ENCODE measurements around the gene BOC.

BOC gene

GRCh38 chr3:113250566-113250965 is 39.2 kb downstream of the BOC start:
- DNase-seq: no peak

DNA sequence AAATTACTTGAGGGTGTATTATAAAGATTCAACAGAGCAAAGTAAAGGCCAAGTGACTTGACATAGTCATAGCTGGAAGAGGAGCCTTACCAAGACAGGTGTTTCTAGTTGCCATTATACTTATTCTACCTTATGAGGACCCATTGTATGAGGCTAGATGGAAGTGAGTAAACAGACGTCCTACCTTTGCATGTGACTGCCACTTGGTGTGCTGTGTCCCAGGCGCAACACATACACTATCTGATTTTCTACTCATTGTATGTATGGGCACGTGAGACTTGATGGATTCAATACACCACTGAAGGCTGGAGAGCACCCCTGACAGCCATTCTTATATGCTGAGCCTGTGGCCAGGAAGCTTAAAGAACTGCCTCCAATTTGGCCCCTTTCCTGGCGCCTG is 40.5 kb downstream of the BOC start:
- DNase-seq: no peak

GRCh38 chr3:113252553-113252952 is 41.2 kb downstream of the BOC start:
- DNase-seq: no peak

- no peak for DNase-seq
Measured at GRCh38 chr3:113253702-113254101, 42.3 kb downstream of the BOC start.

DNA sequence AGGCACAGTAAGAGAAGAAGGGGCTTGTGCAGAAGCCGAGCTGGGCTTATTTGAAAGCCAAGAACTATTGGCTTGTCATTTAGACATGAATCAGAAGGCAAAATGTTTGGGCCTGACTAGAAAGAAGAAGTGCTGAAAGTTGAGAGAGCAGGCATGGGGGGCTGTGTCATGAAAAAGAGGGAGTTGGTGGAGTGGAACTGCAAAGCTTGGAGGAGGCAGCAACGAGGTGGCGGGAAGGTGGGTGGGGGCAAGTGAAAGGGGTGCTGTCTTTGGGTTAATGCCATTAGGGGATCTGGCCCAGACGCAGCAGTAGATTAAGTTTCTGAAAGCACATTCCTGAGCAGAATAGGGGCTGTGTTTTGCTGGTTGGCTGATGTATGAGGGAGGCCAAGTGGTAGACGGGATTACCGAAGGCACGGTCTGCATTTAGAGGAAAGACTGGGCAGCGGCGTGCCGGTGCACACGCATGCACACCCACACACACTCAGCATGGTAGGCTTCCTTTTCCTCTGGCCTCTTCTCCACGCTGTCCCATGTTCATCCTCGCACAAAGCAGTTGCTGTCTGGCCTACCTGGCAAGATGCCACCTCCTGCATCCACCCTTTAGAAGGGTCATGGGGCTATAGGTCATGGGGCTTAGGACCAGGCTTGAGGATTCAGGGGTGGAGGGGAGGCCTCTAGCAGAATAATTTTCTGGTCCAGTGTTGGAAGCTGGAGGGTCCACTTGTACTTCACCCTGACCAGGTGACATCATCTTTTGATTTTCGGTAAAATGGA is 43.0 kb downstream of the BOC start:
- DNase-seq: peak; percentile 90

DNA sequence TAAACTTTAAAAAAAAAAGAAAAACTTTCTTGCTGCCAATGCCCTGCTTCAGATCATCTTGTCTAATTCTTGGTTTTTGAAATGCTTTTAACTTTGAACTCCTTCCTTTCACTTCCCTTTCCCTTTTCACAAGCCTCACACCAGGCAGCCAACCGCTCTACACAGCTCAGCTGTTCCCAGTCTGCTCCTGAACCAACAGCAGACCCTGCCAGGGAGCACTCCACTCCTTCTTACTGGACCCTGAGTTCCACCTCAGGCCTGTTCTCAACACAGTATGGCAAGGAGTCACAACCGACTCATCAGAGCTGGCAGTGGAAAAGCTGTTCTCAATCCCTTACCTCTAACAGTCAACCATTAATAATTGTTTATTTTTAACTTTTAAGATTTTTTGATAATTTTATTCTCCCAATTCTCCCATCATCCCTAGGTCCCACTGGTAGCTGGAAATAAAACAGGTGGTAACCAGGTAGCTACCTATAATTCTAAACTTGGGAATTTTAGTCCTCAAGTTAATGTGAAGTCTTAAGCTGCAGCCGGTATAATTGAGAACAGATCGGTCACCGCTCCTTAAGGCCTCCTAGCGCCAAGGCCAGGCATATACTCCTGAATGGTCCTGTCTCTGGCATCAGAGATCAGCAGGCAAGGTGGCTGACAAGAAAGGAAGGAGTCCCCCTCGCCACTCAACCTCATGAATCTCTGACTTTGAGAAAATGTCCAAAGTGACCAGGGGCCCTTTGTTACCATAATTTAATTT is 43.9 kb downstream of the BOC start:
- peak; percentile 50 for DNase-seq

GRCh38 chr3:113255854-113256615 is 44.7 kb downstream of the BOC start:
- DNase-seq: peak; percentile 19

DNA sequence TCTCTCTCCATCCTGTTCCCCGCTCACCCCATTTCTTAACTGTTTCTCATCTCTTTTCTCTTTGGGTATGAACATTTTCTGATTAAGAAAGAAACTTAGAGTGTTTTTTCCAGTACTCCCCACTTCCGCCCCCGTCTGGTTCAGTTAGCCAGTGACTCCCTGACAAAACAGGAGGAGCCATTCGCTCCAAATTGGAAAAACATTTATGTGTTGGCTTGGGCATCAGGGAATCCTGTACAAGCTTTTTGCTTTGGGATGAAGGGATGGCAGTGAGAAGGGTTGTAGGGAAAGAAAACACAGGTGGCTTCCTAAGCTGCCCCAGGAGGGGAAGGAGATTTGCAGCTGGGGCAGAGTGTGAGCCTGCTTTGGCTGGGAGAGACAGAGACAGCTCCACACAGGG is 47.0 kb downstream of the BOC start:
- peak; percentile 67 for DNase-seq

- no peak for DNase-seq
Measured at GRCh38 chr3:113259196-113259595, 47.8 kb downstream of the BOC start.

DNA sequence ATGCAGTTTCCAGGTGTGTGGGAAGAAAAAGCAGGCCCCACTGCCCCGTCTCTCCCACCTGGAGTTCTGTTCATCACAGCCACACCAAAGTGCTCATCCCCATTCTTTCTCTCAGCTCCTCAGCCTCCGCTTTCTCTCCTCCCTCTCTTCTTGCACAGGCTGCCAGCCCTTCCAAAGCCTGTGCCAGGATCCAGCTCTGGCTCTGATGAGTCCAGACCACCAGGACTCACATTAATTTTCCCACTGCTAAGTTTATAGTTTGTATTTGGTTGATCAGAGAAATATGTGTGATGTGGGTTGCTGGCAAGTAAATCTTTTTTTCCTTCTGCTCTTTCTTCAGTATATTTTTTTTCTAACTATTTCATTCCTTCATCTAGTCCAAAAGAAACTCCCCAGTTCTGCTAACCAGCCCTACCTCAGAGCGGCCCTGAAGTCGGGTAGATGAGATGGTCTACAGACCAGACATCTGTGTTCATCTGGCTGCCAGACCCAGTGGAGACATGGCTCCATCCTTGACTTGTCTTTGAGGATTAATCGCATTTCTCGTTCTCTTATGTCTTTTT is 49.8 kb downstream of the BOC start:
- DNase-seq: peak; percentile 84

DNA sequence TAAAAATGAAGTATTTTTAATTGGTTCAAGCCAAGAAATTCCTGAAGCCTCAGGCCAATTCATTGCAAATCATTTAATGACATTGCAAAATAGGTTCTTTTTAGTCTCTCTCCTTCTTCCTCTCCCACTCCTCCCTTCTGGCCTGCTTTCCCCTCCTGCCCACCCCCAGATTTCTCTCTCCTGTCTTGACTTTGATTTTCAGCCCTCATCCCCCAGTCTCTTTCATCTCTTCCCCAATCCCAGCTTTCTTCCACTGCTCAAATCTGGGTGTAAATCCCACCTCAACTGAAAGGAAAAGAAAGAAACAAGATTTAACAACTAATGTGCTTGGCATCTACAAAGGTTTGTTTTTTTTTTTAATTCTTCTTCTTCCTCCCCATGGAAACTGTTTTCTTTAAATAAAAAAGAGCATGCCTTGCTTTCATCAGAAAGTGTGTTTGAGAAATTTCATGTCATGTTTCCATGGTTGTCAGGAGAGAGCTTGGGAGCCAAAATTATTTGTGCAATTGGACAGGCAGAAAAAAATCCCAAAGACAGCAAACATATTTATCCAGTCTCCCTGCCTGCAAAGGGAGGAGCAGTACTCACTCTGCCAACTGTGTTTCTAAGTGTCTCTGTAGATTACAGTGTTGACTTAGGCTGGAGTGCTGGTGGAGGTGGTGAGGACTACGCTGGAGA is 50.4 kb downstream of the BOC start:
- peak; percentile 61 for DNase-seq

DNA sequence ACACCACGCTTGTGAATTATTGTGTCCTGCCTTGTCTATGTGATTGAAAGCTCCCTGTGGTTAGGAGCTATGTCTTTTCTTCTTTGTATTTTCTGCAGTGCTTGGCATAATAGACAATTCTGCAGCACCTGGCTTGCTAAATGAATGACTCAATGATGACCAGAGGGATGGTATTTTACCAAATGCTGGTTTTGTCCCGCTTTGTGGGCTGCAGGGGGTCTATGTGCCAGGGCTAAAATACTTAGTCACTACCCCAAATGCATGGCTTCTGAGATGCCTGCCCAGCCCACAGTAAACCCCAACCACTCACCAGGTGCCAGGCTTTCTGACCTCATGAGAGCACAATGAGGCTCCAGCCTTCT is 50.9 kb downstream of the BOC start:
- DNase-seq: no peak

GRCh38 chr3:113263020-113263419 is 51.7 kb downstream of the BOC start:
- DNase-seq: no peak

DNA sequence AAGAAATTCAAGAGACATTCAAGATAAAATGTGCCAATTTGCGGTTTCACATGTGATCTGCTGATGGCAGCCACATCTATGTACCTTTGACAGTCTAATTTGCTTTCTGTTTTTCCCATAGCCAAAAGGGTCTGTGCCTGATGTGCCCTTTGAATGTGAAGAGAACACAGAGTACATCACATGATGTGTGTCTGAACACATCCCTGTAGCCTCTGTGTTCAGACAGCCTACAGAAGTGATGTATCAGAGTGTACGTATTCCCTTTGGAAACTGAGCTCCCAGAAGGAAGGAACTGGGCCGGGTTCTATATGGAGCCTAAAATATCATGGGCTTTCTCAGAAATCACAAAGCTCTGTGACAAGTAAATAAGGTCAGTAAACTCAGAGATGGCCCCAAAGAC is 52.4 kb downstream of the BOC start:
- no peak for DNase-seq

GRCh38 chr3:113264283-113265131 is 53.1 kb downstream of the BOC start:
- DNase-seq: peak; percentile 70

GRCh38 chr3:113265231-113265630 is 53.9 kb downstream of the BOC start:
- DNase-seq: no peak

DNA sequence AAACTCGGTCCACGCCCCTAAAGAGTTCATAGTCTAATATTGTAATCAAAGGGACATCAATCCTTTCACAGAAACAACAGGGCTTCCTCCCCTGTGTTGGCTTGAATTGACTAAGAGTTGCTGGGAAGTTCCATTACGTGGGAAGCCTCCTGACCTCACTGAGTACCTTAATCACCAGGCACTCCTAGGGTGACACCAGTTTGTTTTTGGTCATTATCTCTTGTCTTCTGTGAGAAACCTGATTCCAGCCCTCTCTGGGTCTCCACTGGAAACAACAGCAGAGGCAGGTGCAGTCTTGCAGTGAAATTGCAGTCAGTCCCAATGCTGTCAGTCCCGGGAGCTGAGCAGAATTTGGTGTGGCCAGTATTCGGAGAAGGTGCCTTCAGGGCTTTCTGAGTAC is 55.4 kb downstream of the BOC start:
- no peak for DNase-seq

DNA sequence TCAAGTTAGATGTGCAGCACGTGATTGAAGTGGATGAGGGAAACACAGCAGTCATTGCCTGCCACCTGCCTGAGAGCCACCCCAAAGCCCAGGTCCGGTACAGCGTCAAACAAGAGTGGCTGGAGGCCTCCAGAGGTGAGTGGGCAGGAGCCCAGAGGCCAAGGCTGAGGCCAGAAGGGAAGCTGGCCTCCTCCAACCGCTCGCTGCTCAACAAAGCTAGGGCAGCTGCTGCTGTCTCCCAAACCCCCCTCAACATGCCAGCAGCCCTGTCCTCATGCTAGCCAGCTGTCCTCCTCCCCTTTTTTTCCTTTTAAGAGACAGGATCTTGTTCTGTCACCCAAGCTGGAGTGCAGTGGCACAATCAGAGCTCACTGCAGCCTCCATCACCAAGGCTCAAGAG is 57.0 kb downstream of the BOC start:
- DNase-seq: no peak

DNA sequence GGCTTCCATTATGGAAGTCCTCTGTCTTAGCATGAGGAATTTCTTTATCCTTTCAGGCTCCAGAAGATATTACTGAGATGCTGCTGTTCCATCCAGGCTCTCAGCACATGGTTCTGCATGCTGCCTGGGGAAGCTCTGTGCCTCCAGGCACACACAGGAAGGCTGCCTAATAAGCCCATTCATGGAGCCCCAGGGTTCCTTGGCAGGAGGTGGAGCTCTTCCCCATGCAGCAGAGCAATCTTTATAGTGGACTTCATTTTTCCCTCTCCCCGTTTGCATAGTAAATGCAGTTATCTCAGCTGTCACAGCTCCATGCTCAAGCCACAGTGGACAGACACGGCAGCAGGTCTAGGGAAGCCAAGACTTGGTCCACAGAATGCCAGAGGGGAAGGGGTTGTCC is 57.6 kb downstream of the BOC start:
- DNase-seq: no peak

- no peak for DNase-seq
Measured at GRCh38 chr3:113269661-113270060, 58.3 kb downstream of the BOC start.

DNA sequence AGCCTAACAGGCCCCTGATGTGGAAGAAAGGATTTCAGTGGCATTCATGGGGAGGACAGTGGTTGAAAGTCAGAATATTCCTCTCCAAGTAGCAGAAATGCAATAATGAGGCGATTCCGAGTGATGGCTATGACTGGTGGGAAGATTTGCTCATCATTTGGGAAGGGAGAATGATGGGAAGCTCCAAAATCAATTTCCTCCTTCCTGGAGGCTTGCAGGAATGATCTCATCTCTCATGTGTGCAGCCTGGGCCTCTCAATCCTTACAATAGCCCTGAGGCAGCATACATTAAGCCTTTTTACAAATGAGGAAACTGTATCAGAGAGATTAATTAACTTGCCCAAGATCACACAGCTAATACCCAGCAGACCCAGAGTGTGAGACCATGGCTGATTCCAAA is 58.7 kb downstream of the BOC start:
- DNase-seq: no peak

GRCh38 chr3:113270786-113271185 is 59.4 kb downstream of the BOC start:
- DNase-seq: no peak

Measured in left hindlimb (tissue), 1 donor.